ENCODE results near the gene PSMB2. TPM values are rescaled to one million over a fixed set of nuclear protein-coding genes. Genes with fewer than 3 reads are reported as not detected.

PSMB2 gene
- total and polyA plus RNA-seq, 10 of the 15 experiments (the other 5 are each of a cell fraction or from before 2014, with no cell fraction given), result 71.7 to 299 (median 145) TPM

DNA sequence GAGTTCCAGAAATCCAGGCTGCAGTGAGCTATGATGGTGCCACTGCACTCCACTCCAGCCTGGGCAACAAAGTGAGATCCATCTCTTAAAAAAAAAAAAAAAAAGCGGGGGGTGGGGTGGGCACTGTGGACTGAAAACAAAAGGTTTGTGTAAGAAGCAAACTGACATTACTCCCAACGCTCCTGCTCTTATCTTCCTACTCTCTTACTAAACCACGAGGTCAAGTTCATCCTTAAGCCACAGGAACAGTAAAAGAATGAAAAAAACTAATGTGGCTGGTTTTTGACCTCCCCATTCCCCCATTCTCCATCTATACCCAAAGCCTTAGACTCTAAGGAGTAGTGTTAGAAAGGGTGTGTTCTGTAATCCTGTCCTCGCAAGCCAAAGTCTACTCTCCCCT lies 37.4 kb downstream of the PSMB2 start (continued):
- no peak for TF ChIP-seq CEBPB (IDR thresholded peaks at IDR 0.05; ENCODE audit: borderline replicate concordance in 1 of 2, low read depth in 2 of 2, low read length in 2 of 2)
- TF ChIP-seq GATAD2B (conservative IDR thresholded peaks at IDR 0.05; ENCODE audit: low read depth), result no peak
- TF ChIP-seq DPF2 (IDR thresholded peaks at IDR 0.05), result no peak
- no peak for TF ChIP-seq EZH2 (IDR thresholded peaks at IDR 0.05; ENCODE audit: borderline replicate concordance, control insufficient read depth, low read depth, low read length)
- TF ChIP-seq, protein P1, sequence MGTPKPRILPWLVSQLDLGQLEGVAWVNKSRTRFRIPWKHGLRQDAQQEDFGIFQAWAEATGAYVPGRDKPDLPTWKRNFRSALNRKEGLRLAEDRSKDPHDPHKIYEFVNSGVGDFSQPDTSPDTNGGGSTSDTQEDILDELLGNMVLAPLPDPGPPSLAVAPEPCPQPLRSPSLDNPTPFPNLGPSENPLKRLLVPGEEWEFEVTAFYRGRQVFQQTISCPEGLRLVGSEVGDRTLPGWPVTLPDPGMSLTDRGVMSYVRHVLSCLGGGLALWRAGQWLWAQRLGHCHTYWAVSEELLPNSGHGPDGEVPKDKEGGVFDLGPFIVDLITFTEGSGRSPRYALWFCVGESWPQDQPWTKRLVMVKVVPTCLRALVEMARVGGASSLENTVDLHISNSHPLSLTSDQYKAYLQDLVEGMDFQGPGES (IDR thresholded peaks at IDR 0.05), result no peak

DNA sequence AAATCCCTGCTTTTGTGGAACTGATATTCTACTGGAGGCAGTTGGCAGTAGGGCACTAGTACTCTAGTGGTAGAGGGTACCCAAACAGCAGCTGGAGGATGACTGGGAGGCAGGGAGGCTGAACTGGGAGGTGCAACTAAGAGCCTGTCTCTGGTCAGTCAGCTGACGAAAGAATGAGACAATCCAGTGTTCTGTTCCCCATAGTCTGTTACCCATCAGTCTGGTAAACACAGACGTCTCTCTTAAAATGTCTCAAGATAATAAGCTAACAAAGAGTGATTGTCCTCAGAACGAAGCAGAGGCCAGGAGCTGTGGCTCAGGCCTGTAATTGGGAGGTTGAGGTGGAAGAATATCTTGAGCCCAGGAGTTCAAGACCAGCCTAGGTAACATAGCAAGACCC lies 37.9 kb downstream of the PSMB2 start:
- H3K4me2 ChIP-seq (ENCODE audit: control insufficient read depth, insufficient read depth), result no peak overlapping the region
- no peaks in the 10 kb centered on the region for H3K27me3 ChIP-seq (replicated peaks in 1 of 2; ENCODE audit: control insufficient read depth in 2 of 2, insufficient read depth in 2 of 2, low read length in 1 of 2)
- 94% methylated on average over 3 of the region's 3 CpGs for WGBS (ENCODE audit: insufficient coverage, insufficient replicate concordance, low lambda C conversion rate, missing lambda C conversion rate)
- no peak for ATAC-seq
- no peak overlapping the region for H3K9ac ChIP-seq (ENCODE audit: control insufficient read depth, insufficient read depth, low read length)
- no peaks in the 10 kb centered on the region for H3K9me3 ChIP-seq (replicated peaks; ENCODE audit: control insufficient read depth, insufficient read depth, low read length)
- no peaks in the 10 kb centered on the region; the same call in 1 of the 2 replicates for H3K79me2 ChIP-seq (ENCODE audit: control insufficient read depth, insufficient read depth, low read length)
- ChIA-PET RAD21 (ENCODE audit: unreplicated experiment) (no interaction called here), POLR2A (interaction anchor here (0.5 to 1.6 kb wide), 4 partner anchors 13 to 166 kb away, joined by 3 to 5 read pairs (median 4); partner anchors contain the start of gene CLSPN), SMC1A (ENCODE audit: uncharacterized antibody, unreplicated experiment) (no interaction called here), CTCF (interaction anchor here (0.6 to 3.4 kb wide), 5 partner anchors 13 to 152 kb away, joined by 3 to 10 read pairs (median 4); no protein-coding TSS in a partner anchor)
- H3K4me1 ChIP-seq (ENCODE audit: control insufficient read depth, insufficient read depth, low read length), result no peaks in the 10 kb centered on the region
- no peak for FAIRE-seq
- TF ChIP-seq HDAC6 (IDR thresholded peaks at IDR 0.05; ENCODE audit: unreplicated experiment) (no peak), EZH2 (IDR thresholded peaks at IDR 0.05; ENCODE audit: borderline replicate concordance, control insufficient read depth, low read depth, low read length) (no peak), NR2C1 (IDR thresholded peaks at IDR 0.05) (no peak), EP300 (IDR thresholded peaks at IDR 0.05; ENCODE audit: borderline replicate concordance in 1 of 2, control insufficient read depth in 1 of 2, low read depth in 2 of 2, low read length in 2 of 2) (no peak), SRF (IDR thresholded peaks at IDR 0.05; ENCODE audit: low read depth in 2 of 2, low read length in 2 of 2) (no peak), IKZF1 (conservative IDR thresholded peaks at IDR 0.05) (no peak)
- TF ChIP-seq, protein P2, sequence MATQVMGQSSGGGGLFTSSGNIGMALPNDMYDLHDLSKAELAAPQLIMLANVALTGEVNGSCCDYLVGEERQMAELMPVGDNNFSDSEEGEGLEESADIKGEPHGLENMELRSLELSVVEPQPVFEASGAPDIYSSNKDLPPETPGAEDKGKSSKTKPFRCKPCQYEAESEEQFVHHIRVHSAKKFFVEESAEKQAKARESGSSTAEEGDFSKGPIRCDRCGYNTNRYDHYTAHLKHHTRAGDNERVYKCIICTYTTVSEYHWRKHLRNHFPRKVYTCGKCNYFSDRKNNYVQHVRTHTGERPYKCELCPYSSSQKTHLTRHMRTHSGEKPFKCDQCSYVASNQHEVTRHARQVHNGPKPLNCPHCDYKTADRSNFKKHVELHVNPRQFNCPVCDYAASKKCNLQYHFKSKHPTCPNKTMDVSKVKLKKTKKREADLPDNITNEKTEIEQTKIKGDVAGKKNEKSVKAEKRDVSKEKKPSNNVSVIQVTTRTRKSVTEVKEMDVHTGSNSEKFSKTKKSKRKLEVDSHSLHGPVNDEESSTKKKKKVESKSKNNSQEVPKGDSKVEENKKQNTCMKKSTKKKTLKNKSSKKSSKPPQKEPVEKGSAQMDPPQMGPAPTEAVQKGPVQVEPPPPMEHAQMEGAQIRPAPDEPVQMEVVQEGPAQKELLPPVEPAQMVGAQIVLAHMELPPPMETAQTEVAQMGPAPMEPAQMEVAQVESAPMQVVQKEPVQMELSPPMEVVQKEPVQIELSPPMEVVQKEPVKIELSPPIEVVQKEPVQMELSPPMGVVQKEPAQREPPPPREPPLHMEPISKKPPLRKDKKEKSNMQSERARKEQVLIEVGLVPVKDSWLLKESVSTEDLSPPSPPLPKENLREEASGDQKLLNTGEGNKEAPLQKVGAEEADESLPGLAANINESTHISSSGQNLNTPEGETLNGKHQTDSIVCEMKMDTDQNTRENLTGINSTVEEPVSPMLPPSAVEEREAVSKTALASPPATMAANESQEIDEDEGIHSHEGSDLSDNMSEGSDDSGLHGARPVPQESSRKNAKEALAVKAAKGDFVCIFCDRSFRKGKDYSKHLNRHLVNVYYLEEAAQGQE (IDR thresholded peaks at IDR 0.05; ENCODE audit: low read depth, low read length), result no peak
- TF ChIP-seq, protein P3, sequence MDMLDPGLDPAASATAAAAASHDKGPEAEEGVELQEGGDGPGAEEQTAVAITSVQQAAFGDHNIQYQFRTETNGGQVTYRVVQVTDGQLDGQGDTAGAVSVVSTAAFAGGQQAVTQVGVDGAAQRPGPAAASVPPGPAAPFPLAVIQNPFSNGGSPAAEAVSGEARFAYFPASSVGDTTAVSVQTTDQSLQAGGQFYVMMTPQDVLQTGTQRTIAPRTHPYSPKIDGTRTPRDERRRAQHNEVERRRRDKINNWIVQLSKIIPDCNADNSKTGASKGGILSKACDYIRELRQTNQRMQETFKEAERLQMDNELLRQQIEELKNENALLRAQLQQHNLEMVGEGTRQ (IDR thresholded peaks at IDR 0.05; ENCODE audit: borderline replicate concordance, low read depth, low read length), result no peak
- peaks cover 14 to 42% of the 10 kb centered on the region in 2 experiments for H3K36me3 ChIP-seq (ENCODE audit: control insufficient read depth in 2 of 2, insufficient read depth in 2 of 2, low read length in 1 of 2)
- DNase-seq (ENCODE audit: low read depth, low spot score), result no peak
- in situ Hi-C loops (cut with MboI), result no loop called here
- intact Hi-C loops (cut with micrococcal nuclease; ENCODE audit: unreplicated experiment), result no loop called here
- BruUV-seq (replicated peaks), result no TSS peak
- no peaks in the 10 kb centered on the region; the same call in 1 of the 2 replicates for H4K20me1 ChIP-seq (ENCODE audit: control insufficient read depth, insufficient read depth)
- H3K27ac ChIP-seq (ENCODE audit: control insufficient read depth, insufficient read depth), result no peak overlapping the region
- no peak overlapping the region for H3K4me3 ChIP-seq
- H2AFZ ChIP-seq (ENCODE audit: control insufficient read depth, low read depth, low read length), result no peak overlapping the region
